Tibial nerve (tissue), 3 donors: ENCODE data around the gene CATSPER3.

Experiments used
- POLR2A ChIP-seq, 2 donors: fragments of 450-650 bp; IDR thresholded peaks; one replicate each; pipeline ENCODE4 v1.6.1; 2017; ENCODE audit warnings: antibody characterized with exemption in 2 of 2, mild to moderate bottlenecking in 2 of 2, moderate library complexity in 2 of 2
- TF ChIP-seq, protein P1 (sequence below), 5 experiments: fragments of 200-600 bp in 3 of 5; fragments of 450-650 bp in 2 of 5; sonication (generic) in 3 of 5; IDR thresholded peaks; one replicate each; pipeline ENCODE4 v1.5.1; 2016 to 2019; ENCODE audit warnings: antibody characterized with exemption in 5 of 5, mild to moderate bottlenecking in 3 of 5, moderate library complexity in 2 of 5

DNA sequence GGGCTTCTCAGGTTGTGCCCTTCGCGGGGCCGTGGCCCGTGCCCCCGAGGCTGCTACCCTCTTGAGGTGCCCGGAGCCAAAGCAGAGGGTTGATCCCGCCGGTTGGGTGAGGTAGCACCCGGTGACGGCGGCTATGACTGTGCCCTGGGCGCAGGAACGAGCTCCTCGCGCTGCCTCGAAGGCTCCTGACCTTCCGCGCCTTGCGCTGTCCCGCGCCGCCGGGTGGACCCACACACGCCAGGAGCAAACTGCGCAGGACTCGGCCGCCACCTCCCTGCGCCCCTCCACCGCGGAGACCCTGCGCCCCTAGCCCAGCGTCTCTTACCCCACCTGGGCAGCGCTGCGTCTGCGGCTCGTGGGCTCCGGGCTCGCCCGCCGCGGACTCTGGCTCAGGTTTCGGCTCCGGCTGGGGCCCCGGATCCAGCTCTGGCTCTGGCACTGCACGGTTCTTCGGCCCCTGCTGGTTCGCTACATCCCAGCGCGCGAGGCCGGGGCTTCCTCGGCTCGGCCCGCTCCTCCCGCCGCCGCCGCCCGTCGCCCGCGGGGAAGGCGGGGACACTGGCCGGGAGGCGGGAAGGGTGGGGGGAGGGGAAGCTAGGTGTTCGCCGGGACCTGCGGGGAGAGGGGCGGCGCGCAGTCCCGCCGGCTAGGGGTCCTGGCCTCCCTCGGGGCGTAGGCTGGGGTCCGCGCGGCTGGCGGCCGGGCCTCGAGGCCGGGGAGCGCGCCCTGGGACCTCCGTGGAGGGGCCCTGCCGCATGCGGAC is 71.7 kb downstream of the CATSPER3 start:
- TF ChIP-seq, protein P1, sequence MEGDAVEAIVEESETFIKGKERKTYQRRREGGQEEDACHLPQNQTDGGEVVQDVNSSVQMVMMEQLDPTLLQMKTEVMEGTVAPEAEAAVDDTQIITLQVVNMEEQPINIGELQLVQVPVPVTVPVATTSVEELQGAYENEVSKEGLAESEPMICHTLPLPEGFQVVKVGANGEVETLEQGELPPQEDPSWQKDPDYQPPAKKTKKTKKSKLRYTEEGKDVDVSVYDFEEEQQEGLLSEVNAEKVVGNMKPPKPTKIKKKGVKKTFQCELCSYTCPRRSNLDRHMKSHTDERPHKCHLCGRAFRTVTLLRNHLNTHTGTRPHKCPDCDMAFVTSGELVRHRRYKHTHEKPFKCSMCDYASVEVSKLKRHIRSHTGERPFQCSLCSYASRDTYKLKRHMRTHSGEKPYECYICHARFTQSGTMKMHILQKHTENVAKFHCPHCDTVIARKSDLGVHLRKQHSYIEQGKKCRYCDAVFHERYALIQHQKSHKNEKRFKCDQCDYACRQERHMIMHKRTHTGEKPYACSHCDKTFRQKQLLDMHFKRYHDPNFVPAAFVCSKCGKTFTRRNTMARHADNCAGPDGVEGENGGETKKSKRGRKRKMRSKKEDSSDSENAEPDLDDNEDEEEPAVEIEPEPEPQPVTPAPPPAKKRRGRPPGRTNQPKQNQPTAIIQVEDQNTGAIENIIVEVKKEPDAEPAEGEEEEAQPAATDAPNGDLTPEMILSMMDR (IDR thresholded peaks at IDR 0.05): no peak
- no peak for TF ChIP-seq POLR2A (IDR thresholded peaks at IDR 0.05)
